Measurements from ENCODE around the gene MAPK14.

GRCh38 chr6:36139991-36140710 lies 112.5 kb downstream of the MAPK14 start:
- TF ChIP-seq CTCF (IDR thresholded peaks at IDR 0.05) (no peak), POLR2A (IDR thresholded peaks at IDR 0.05) (no peak)
